HCT116 (cell line): Measurements from ENCODE around the gene SLC44A1.

ENCODE experiments used
- CBX3 ChIP-seq: IDR thresholded peaks from 2 replicates; pipeline ENCODE4 v1.6.1; 2012; ENCODE audit warnings: low read depth
- CTCF ChIP-seq, 3 experiments: fragments of 200-600 bp in 1 of 3; sonication (generic) in 1 of 3; IDR thresholded peaks in 2 of 3; conservative IDR thresholded peaks in 1 of 3; 2 replicates each; pipeline ENCODE4 v1.5.1; 2012 to 2017; ENCODE audit warnings: low read depth in 2 of 3, low read length in 2 of 3, antibody characterized with exemption in 1 of 3, borderline replicate concordance in 1 of 3, control low read depth in 1 of 3, mild to moderate bottlenecking in 1 of 3, mixed read lengths in 1 of 3, mixed run types in 1 of 3, moderate library complexity in 1 of 3; ENCODE audit not compliant: insufficient read depth in 1 of 3
- EZH2 ChIP-seq: fragments of 200-600 bp; sonication (generic); IDR thresholded peaks from 2 replicates; pipeline ENCODE4 v1.6.1; 2017; ENCODE audit warnings: antibody characterized with exemption, mixed run types
- POLR2AphosphoS5 ChIP-seq: IDR thresholded peaks from 2 replicates; pipeline ENCODE4 v1.6.1; 2011; ENCODE audit warnings: mild to moderate bottlenecking, low read depth, low read length, moderate library complexity
- YY1 ChIP-seq: IDR thresholded peaks from 2 replicates; pipeline ENCODE4 v1.6.1; 2011; ENCODE audit warnings: low read length, low read depth, moderate library complexity, mild to moderate bottlenecking; ENCODE audit not compliant: insufficient replicate concordance; ENCODE audit errors: extremely low read depth
- ZNF274 ChIP-seq: fragments of 200-500 bp; sonication (Bioruptor generic); IDR thresholded peaks from 2 replicates; pipeline ENCODE4 v1.6.1; 2014; ENCODE audit warnings: mild to moderate bottlenecking, low read depth, low read length, inconsistent platforms

DNA sequence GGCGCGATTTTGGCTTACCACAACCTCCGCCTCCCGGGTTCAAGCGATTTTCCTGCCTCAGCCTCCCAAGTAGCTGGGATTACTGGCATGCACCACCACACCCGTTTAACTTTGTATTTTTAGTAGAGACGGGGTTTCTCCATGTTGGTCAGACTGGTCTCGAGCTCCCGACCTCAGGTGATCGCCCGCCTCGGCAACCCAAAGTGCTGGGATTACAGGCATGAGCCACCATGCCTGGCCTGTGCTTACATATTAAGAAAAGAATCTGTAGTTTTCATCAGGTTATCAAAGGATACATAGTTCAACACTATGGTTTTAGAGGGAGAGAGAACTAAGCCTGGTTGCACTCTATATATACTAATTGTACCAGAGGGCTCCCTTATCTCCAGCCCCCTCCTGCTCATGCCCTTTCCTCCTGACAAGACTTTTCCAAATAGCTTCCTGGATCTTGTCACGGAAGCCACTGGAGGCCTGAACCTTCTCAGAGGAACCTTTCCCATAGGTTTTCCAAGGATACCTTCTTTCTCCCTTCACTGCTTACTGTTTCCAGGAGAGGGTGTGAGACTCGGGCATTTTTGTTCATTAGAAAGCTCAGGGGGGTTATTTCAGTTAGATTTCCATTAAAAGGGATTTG lies 53.1 kb downstream of the SLC44A1 start:
- TF ChIP-seq CTCF (IDR thresholded peaks at IDR 0.05 in 2 of 3, conservative IDR thresholded peaks at IDR 0.05 in 1 of 3; ENCODE audit: borderline replicate concordance in 1 of 3, insufficient read depth in 1 of 3, low read depth in 2 of 3, low read length in 2 of 3), result no peak
- TF ChIP-seq EZH2, result no peak
- no peak for TF ChIP-seq YY1
- no peak for TF ChIP-seq ZNF274
- no peak for TF ChIP-seq CBX3
- no peak for TF ChIP-seq POLR2AphosphoS5
